A673 (cell line): Measurements from ENCODE around the gene SNX18. TPM values are rescaled to one million over a fixed set of nuclear protein-coding genes. Genes with fewer than 3 reads are reported as not detected.

Experiments
- BruUV-seq: library from RNA; stranded (reverse); fragments of 400-500 nt; replicated peaks from 2 replicates; lab custom pipeline; 2021; lab: Mats Ljungman, UMichigan
- CTCF ChIA-PET: fragments of 300-600 bp; sonication (Branson Sonifier 250); formaldehyde crosslinking; loops from one replicate; lab custom pipeline; 2022; ENCODE audit warnings: antibody characterized with exemption; lab: Charles Lee
- POLR2A ChIA-PET: fragments of 300-600 bp; sonication (Branson Sonifier 250); formaldehyde crosslinking; loops from one replicate; lab custom pipeline; 2022; ENCODE audit warnings: antibody characterized with exemption; ENCODE audit not compliant: low non-redundant PET; lab: Charles Lee
- DNase-seq: peaks from one replicate; pipeline ENCODE4 v3.0.0-alpha.2; 2015; ENCODE audit warnings: low spot score
- H3K27ac ChIP-seq: fragments of 200-600 bp; sonication (generic); 2 replicates; pipeline ENCODE4 v1.5.1; 2016; ENCODE audit warnings: mixed run types, low read depth, mild to moderate bottlenecking, mixed read lengths, antibody characterized with exemption, low read length; ENCODE audit not compliant: poor library complexity, severe bottlenecking
- H3K27me3 ChIP-seq: fragments of 200-600 bp; sonication (generic); replicated peaks from 2 replicates; pipeline ENCODE4 v1.6.1; 2017; ENCODE audit warnings: mixed run types, low read depth, mild to moderate bottlenecking, mixed read lengths, antibody characterized with exemption, low read length; ENCODE audit not compliant: insufficient read depth, poor library complexity
- H3K36me3 ChIP-seq: fragments of 200-600 bp; sonication (generic); 2 replicates; pipeline ENCODE4 v1.6.1; 2016; ENCODE audit warnings: mixed run types, mild to moderate bottlenecking, mixed read lengths, antibody characterized with exemption, low read length; ENCODE audit not compliant: insufficient read depth, poor library complexity, severe bottlenecking
- H3K4me1 ChIP-seq: fragments of 200-600 bp; sonication (generic); 2 replicates; pipeline ENCODE4 v1.6.1; 2017; ENCODE audit warnings: mixed run types, mild to moderate bottlenecking, mixed read lengths, antibody characterized with exemption, low read length; ENCODE audit not compliant: insufficient read depth, poor library complexity, severe bottlenecking
- H3K4me3 ChIP-seq: fragments of 200-600 bp; sonication (generic); 2 replicates; pipeline ENCODE4 v1.5.1; 2016; ENCODE audit warnings: low read depth, mixed run types, mild to moderate bottlenecking, mixed read lengths, low read length; ENCODE audit not compliant: poor library complexity, severe bottlenecking
- H3K9me3 ChIP-seq: fragments of 200-600 bp; sonication (generic); 2 replicates; pipeline ENCODE4 v1.6.1; 2016; ENCODE audit warnings: mixed run types, low read depth, mild to moderate bottlenecking, mixed read lengths, antibody characterized with exemption, low read length; ENCODE audit not compliant: poor library complexity, severe bottlenecking
- EZH2 ChIP-seq: fragments of 200-600 bp; sonication (generic); IDR thresholded peaks from 2 replicates; pipeline ENCODE4 v1.6.1; 2017; ENCODE audit warnings: borderline replicate concordance, low read depth, mild to moderate bottlenecking, mixed read lengths, antibody characterized with exemption, low read length; ENCODE audit not compliant: poor library complexity, severe bottlenecking
- intact Hi-C: fragments of 100-400 bp; cut with micrococcal nuclease; formaldehyde crosslinking; loops from one replicate; pipeline ENCODE4 v1.10.0; 2022; ENCODE audit not compliant: unreplicated experiment
- total RNA-seq: library from RNA; stranded (reverse); gene quantifications from 2 replicates; pipeline ENCODE4 v1.2.3, GENCODE V29; 2021
- TF ChIP-seq, protein P1 (sequence below): fragments of 300-800, 200-600 bp; sonication (generic); conservative IDR thresholded peaks from 2 replicates; pipeline ENCODE4 v1.5.1; 2017; ENCODE audit warnings: low read depth, mild to moderate bottlenecking, antibody characterized with exemption, low read length, moderate library complexity, mixed read lengths

Gene SNX18
- total RNA-seq, 1 experiment from 2014 or later: 140 TPM

DNA sequence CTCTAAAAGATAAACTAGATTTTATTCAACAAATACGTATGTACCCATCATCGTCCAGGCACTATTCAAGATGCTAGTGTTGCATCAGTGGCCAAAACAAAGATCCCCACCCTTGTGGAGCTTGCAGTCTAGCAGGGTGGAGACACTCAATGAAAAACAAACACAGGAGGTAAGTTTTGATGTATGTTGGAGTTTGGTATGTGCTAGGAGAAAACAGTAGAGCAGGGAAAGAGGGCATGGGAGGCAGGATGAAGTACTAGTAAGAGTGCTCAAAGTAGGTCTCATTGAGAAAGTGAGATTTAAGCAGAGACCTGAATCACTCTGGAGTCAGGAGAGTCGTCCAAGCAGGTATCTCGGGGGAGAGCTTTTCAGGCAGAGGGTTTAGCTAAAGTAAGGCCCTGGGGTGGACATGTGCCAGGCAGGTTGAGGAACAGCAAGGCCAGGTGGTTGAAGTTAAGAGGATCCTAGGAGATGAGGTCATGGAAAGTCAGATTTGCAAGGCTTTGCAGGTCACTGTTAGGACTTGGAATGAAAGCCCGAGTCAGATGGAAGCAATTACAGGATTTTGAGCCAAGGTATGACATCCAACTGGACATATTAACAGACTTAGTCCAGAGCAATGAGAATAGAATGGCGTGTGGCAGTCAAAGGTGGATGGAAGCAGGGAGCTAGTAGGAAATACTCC, 9.2 kb downstream of the SNX18 start:
- intact Hi-C loops: no loop called here
- no peaks in the 10 kb centered on the region for H3K9me3 ChIP-seq
- H3K4me1 ChIP-seq: peaks cover 68% of the 10 kb centered on the region
- H3K27ac ChIP-seq: peak overlapping the region; percentile 29
- peaks cover 52% of the 10 kb centered on the region for H3K36me3 ChIP-seq
- CTCF ChIA-PET: interaction anchor here (0.9 kb wide), 1 partner anchor 340 kb away, joined by 4 read pairs; no protein-coding TSS in a partner anchor
- H3K27me3 ChIP-seq: no peaks in the 10 kb centered on the region
- peak overlapping the region; percentile 19 for H3K4me3 ChIP-seq
- POLR2A ChIA-PET: no interaction called here
- TF ChIP-seq, protein P1, sequence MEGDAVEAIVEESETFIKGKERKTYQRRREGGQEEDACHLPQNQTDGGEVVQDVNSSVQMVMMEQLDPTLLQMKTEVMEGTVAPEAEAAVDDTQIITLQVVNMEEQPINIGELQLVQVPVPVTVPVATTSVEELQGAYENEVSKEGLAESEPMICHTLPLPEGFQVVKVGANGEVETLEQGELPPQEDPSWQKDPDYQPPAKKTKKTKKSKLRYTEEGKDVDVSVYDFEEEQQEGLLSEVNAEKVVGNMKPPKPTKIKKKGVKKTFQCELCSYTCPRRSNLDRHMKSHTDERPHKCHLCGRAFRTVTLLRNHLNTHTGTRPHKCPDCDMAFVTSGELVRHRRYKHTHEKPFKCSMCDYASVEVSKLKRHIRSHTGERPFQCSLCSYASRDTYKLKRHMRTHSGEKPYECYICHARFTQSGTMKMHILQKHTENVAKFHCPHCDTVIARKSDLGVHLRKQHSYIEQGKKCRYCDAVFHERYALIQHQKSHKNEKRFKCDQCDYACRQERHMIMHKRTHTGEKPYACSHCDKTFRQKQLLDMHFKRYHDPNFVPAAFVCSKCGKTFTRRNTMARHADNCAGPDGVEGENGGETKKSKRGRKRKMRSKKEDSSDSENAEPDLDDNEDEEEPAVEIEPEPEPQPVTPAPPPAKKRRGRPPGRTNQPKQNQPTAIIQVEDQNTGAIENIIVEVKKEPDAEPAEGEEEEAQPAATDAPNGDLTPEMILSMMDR: no peak
- TF ChIP-seq EZH2: no peak
- DNase-seq: no peak
- BruUV-seq: no TSS peak

GRCh38 chr5:54528633-54529209, 11.2 kb downstream of the SNX18 start:
- no peak overlapping the region for H3K4me3 ChIP-seq
- no peak for DNase-seq
- TF ChIP-seq, protein P1: no peak
- no peak for TF ChIP-seq EZH2
- H3K27ac ChIP-seq: no peak overlapping the region
- ChIA-PET POLR2A (no interaction called here), CTCF (no interaction called here)
- peaks cover 38% of the 10 kb centered on the region for H3K36me3 ChIP-seq
- peaks cover 88% of the 10 kb centered on the region for H3K4me1 ChIP-seq
- intact Hi-C loops: no loop called here
- no peaks in the 10 kb centered on the region for H3K27me3 ChIP-seq
- H3K9me3 ChIP-seq: no peaks in the 10 kb centered on the region
- BruUV-seq: no TSS peak

DNA sequence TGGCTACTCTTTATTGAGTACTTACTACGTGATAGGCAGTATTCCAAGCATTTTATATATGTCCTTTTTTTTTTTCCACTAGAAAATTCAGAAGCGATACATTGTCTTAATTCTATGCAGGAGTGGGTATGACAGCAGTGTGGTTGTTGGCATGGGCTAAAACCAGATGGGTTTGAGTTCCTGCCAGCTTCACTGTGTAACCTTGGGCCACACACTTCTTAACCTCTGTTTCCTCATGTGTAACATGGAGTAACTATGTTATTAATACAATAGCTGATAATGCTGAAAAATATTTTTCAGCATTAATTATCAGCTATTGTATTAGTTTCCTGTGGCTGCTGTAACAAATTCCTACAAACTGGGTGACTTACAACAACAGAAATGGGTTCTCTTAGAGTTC, 12.0 kb downstream of the SNX18 start:
- Histone ChIP-seq H3K9me3 (no peaks in the 10 kb centered on the region), H3K27ac (peak overlapping the region; percentile 11), H3K4me3 (no peak overlapping the region), H3K27me3 (no peaks in the 10 kb centered on the region), H3K4me1 (peaks cover 94% of the 10 kb centered on the region), H3K36me3 (peaks cover 31% of the 10 kb centered on the region)
- ChIA-PET POLR2A (no interaction called here), CTCF (no interaction called here)
- BruUV-seq: no TSS peak
- intact Hi-C loops: no loop called here
- no peak for TF ChIP-seq EZH2
- DNase-seq: no peak
